ENCODE data around the gene LMX1B.

GRCh38 chr9:126614455-126615244 lies 922 bp downstream of the LMX1B start:
- TF ChIP-seq CTCF (IDR thresholded peaks at IDR 0.05; ENCODE audit: low read depth, low read length) = no peak
- no peak for TF ChIP-seq MAX (IDR thresholded peaks at IDR 0.05; ENCODE audit: low read depth, low read length)
- no peak for TF ChIP-seq POLR2A (IDR thresholded peaks at IDR 0.05; ENCODE audit: extremely low read depth, insufficient read length)
